ENCODE results near the gene C2CD4C.

DNA sequence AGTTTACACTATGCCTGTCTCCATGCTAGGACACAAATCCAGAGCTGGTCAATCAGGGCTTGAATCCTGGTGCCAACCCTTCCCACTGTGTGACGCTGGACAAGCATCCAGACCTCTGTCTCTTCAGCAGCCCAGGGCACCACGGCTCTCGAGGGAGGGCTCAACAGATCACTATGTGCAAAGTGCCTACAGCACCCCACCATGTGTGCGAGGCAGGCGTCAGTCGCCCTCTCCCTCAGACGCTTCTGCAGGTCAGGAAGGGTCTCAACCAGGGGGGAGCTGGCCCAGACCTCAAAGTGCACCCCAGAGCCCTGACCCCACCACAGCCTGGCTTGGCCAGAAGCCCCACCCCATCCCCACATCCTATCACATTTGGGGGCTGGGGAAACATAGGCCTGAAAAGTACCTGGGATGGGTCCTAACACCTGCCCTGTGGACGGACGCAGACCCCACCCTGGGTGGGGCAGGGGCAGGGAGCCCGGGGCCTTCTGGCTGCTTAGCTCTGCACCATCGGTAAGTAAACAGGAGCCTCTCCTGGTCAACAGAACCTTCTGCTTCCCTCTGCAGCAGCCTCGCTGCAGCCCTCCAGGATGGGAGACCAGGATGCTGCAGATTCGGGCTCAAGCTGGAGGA, 2.9 kb upstream of the C2CD4C start:
- TF ChIP-seq, protein P1, sequence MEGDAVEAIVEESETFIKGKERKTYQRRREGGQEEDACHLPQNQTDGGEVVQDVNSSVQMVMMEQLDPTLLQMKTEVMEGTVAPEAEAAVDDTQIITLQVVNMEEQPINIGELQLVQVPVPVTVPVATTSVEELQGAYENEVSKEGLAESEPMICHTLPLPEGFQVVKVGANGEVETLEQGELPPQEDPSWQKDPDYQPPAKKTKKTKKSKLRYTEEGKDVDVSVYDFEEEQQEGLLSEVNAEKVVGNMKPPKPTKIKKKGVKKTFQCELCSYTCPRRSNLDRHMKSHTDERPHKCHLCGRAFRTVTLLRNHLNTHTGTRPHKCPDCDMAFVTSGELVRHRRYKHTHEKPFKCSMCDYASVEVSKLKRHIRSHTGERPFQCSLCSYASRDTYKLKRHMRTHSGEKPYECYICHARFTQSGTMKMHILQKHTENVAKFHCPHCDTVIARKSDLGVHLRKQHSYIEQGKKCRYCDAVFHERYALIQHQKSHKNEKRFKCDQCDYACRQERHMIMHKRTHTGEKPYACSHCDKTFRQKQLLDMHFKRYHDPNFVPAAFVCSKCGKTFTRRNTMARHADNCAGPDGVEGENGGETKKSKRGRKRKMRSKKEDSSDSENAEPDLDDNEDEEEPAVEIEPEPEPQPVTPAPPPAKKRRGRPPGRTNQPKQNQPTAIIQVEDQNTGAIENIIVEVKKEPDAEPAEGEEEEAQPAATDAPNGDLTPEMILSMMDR (IDR thresholded peaks at IDR 0.05): no peak
- TF ChIP-seq, protein P2, sequence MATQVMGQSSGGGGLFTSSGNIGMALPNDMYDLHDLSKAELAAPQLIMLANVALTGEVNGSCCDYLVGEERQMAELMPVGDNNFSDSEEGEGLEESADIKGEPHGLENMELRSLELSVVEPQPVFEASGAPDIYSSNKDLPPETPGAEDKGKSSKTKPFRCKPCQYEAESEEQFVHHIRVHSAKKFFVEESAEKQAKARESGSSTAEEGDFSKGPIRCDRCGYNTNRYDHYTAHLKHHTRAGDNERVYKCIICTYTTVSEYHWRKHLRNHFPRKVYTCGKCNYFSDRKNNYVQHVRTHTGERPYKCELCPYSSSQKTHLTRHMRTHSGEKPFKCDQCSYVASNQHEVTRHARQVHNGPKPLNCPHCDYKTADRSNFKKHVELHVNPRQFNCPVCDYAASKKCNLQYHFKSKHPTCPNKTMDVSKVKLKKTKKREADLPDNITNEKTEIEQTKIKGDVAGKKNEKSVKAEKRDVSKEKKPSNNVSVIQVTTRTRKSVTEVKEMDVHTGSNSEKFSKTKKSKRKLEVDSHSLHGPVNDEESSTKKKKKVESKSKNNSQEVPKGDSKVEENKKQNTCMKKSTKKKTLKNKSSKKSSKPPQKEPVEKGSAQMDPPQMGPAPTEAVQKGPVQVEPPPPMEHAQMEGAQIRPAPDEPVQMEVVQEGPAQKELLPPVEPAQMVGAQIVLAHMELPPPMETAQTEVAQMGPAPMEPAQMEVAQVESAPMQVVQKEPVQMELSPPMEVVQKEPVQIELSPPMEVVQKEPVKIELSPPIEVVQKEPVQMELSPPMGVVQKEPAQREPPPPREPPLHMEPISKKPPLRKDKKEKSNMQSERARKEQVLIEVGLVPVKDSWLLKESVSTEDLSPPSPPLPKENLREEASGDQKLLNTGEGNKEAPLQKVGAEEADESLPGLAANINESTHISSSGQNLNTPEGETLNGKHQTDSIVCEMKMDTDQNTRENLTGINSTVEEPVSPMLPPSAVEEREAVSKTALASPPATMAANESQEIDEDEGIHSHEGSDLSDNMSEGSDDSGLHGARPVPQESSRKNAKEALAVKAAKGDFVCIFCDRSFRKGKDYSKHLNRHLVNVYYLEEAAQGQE (IDR thresholded peaks at IDR 0.05; ENCODE audit: insufficient read depth in 1 of 2, low read depth in 2 of 2, low read length in 1 of 2): no peak
- TF ChIP-seq TCF7L2 (IDR thresholded peaks at IDR 0.05; ENCODE audit: low read depth, low read length) (no peak), POLR2AphosphoS5 (IDR thresholded peaks at IDR 0.05; ENCODE audit: low read depth, low read length) (no peak), SIN3A (IDR thresholded peaks at IDR 0.05; ENCODE audit: borderline replicate concordance, insufficient read depth, low read depth, low read length) (no peak)
